HCEC 1CT (cell line): ENCODE results near the gene SNCB.
A peak's percentile ranks its signal among the peaks of the same experiment; 100 is the strongest.

Source experiments
- DNase-seq: peaks from one replicate; pipeline ENCODE4 v3.0.0-alpha.2; 2017

The SNCB gene

GRCh38 chr5:176660860-176661641 is 30.7 kb upstream of the SNCB start:
- peak; percentile 57 for DNase-seq

- no peak for DNase-seq
These were observed 30.2 kb upstream of the SNCB start for GRCh38 chr5:176660530-176660859.

- no peak for DNase-seq
These were observed 29.6 kb upstream of the SNCB start for GRCh38 chr5:176659860-176660461.

- no peak for DNase-seq
These were observed 29.1 kb upstream of the SNCB start for GRCh38 chr5:176659512-176659839.

- no peak for DNase-seq
These were observed 28.6 kb upstream of the SNCB start for GRCh38 chr5:176658817-176659511.

GRCh38 chr5:176658007-176658599 is 27.8 kb upstream of the SNCB start:
- DNase-seq: peak; percentile 73

- no peak for DNase-seq
These were observed 26.2 kb upstream of the SNCB start for GRCh38 chr5:176656467-176656990.

GRCh38 chr5:176654856-176655255 is 24.5 kb upstream of the SNCB start:
- no peak for DNase-seq

GRCh38 chr5:176653401-176654385 is 23.4 kb upstream of the SNCB start:
- no peak for DNase-seq

GRCh38 chr5:176652136-176652535 is 21.8 kb upstream of the SNCB start:
- DNase-seq: no peak

GRCh38 chr5:176651472-176651980 is 21.2 kb upstream of the SNCB start:
- no peak for DNase-seq

- DNase-seq: no peak
These were observed 20.1 kb upstream of the SNCB start for GRCh38 chr5:176650354-176650884.

- DNase-seq: no peak
These were observed 18.3 kb upstream of the SNCB start for GRCh38 chr5:176648474-176649194.

GRCh38 chr5:176647843-176648473 is 17.6 kb upstream of the SNCB start:
- no peak for DNase-seq

- DNase-seq: peak; percentile 99
These were observed 16.9 kb upstream of the SNCB start, which contains the start of gene TSPAN17 for GRCh38 chr5:176647030-176647842. Gene TSPAN17 (plus strand): TSS chr5:176647484. CDS start chr5:176647616, 132 bp downstream.

GRCh38 chr5:176646707-176647029 is 16.3 kb upstream of the SNCB start:
- no peak for DNase-seq

GRCh38 chr5:176646049-176646706 is 15.8 kb upstream of the SNCB start:
- no peak for DNase-seq

GRCh38 chr5:176644878-176645670 is 14.7 kb upstream of the SNCB start:
- no peak for DNase-seq
